ENCODE data around the gene RNH1. TPM values are rescaled to one million over a fixed set of nuclear protein-coding genes. Genes with fewer than 3 reads are reported as not detected.
A peak's percentile ranks its signal among the peaks of the same experiment; 100 is the strongest.

The RNH1 gene
- total RNA-seq, 4 donors from 2014 or later: 220 to 303 (median 281) TPM

- Histone ChIP-seq H3K27me3 (no peaks in the 10 kb centered on the region), H3K27ac (peak within 1 kb of the TSS; percentile 72 to 97 (median 97)), H3K4me3 (peak within 1 kb of the TSS; percentile 67 to 94 (median 86)), H3K9me3 (no peaks in the 10 kb centered on the region), H3K4me1 (peaks cover 0 to 43% (median 23%) of the 10 kb centered on the region in 4 donors), H3K36me3 (peaks cover 0 to 30% (median 0%) of the 10 kb centered on the region in 3 donors)
- DNase-seq (ENCODE audit: low spot score in 2 of 2): peak; percentile 94 to 96
- peak in 2 of 5 experiments; percentile 26 to 59 for TF ChIP-seq CTCF (IDR thresholded peaks at IDR 0.05)
- TF ChIP-seq POLR2A (IDR thresholded peaks at IDR 0.05): peak; percentile 85 to 86
- peak; percentile 93 to 96 for TF ChIP-seq EP300 (IDR thresholded peaks at IDR 0.05)
- WGBS, 2 donors: 0 to 1% methylated on average over 30 to 44 of the region's 108 CpGs
These were observed 56.9 kb downstream of the RNH1 start, which contains the start of gene PTDSS2 for GRCh38 chr11:449889-450808. Gene PTDSS2, plus strand, starts transcription at chr11:450279. Its CDS starts 177 bp downstream, at chr11:450456.

- 3% methylated on average over 30 to 35 of the region's 55 CpGs for WGBS, 2 donors
These were observed 58.9 kb downstream of the RNH1 start for GRCh38 chr11:447923-448731.

GRCh38 chr11:446891-447290 is 60.2 kb downstream of the RNH1 start:
- WGBS, 2 donors: 54 to 71% methylated on average over 7 of the region's 7 CpGs
- Histone ChIP-seq H3K36me3 (no peaks in the 10 kb centered on the region), H3K4me1 (peaks cover 0 to 42% (median 23%) of the 10 kb centered on the region in 4 donors), H3K9me3 (no peaks in the 10 kb centered on the region), H3K27ac (peak overlapping the region in 1 of 4 donors; percentile 29), H3K4me3 (no peak overlapping the region), H3K27me3 (peaks cover 0 to 24% of the 10 kb centered on the region in 2 donors)
- TF ChIP-seq POLR2A (IDR thresholded peaks at IDR 0.05) (no peak), EP300 (IDR thresholded peaks at IDR 0.05) (no peak), CTCF (IDR thresholded peaks at IDR 0.05) (no peak)
- DNase-seq (ENCODE audit: low spot score in 2 of 2): no peak

More at GRCh38 chr11:447923-448731, 58.9 kb downstream of the RNH1 start:
- H3K4me3 ChIP-seq: peak overlapping the region; percentile 66 to 87 (median 68)
- DNase-seq (ENCODE audit: low spot score in 2 of 2): peak; percentile 99
- peaks cover 0 to 11% (median 0%) of the 10 kb centered on the region in 3 donors for H3K36me3 ChIP-seq
- peaks cover 0 to 13% of the 10 kb centered on the region in 2 donors for H3K27me3 ChIP-seq
- H3K27ac ChIP-seq: peak overlapping the region; percentile 95 to 97 (median 97)
- no peaks in the 10 kb centered on the region for H3K9me3 ChIP-seq
- TF ChIP-seq EP300 (IDR thresholded peaks at IDR 0.05) (peak; percentile 96 to 98), CTCF (IDR thresholded peaks at IDR 0.05) (peak; percentile 82 to 97 (median 85)), POLR2A (IDR thresholded peaks at IDR 0.05) (peak; percentile 38 to 91)
- peaks cover 0 to 51% (median 23%) of the 10 kb centered on the region in 4 donors for H3K4me1 ChIP-seq

GRCh38 chr11:445765-446588 is 61.1 kb downstream of the RNH1 start:
- WGBS, 2 donors: 68 to 70% methylated on average over 16 to 18 of the region's 20 CpGs
- no peak for DNase-seq (ENCODE audit: low spot score in 2 of 2)
- Histone ChIP-seq H3K27ac (peak overlapping the region in 1 of 4 donors; percentile 35), H3K4me3 (no peak overlapping the region), H3K9me3 (no peaks in the 10 kb centered on the region), H3K4me1 (peaks cover 0 to 36% (median 15%) of the 10 kb centered on the region in 4 donors), H3K27me3 (peaks cover 0 to 33% of the 10 kb centered on the region in 2 donors), H3K36me3 (no peaks in the 10 kb centered on the region)
- TF ChIP-seq POLR2A (IDR thresholded peaks at IDR 0.05): no peak
- TF ChIP-seq CTCF (IDR thresholded peaks at IDR 0.05): no peak
- TF ChIP-seq EP300 (IDR thresholded peaks at IDR 0.05): no peak

Other genes starting within 250 kb of the RNH1 start
- 1 to 10 TPM; 1.0 to 3.3 (median 1.7) TPM for gene NLRP6, start 228.8 kb downstream of the RNH1 start, total RNA-seq
- gene PGGHG, start 218.1 kb downstream of the RNH1 start, total RNA-seq: 100 to 1,000 TPM in 1 of 4 donors, 10 to 100 TPM in 3; 43.7 to 166 (median 55.6) TPM
- not detected for gene IFITM5, start 207.7 kb downstream of the RNH1 start, total RNA-seq
- 100 to 1,000 TPM; 258 to 624 (median 292) TPM for gene IFITM2, start 199.4 kb downstream of the RNH1 start, total RNA-seq
- 100 to 1,000 TPM; 216 to 431 (median 256) TPM for gene IFITM1, start 193.2 kb downstream of the RNH1 start, total RNA-seq
- 100 to 1,000 TPM; 258 to 816 (median 325) TPM for gene IFITM3, start 186.4 kb downstream of the RNH1 start, total RNA-seq
- gene B4GALNT4, start 137.7 kb downstream of the RNH1 start, total RNA-seq: 10 to 100 TPM in 2 of 4 donors, 1 to 10 TPM in 2; 7.1 to 22.2 (median 14.1) TPM
- 10 to 100 TPM in 3 of 4 donors, 1 to 10 TPM in 1; 4.6 to 16.2 (median 13.5) TPM for gene PKP3, start 113.0 kb downstream of the RNH1 start, total RNA-seq
- gene SIGIRR, start 92.2 kb downstream of the RNH1 start, total RNA-seq: 10 to 100 TPM; 29.1 to 81.1 (median 69.3) TPM
- under 1 TPM in 3 of 4 donors, not detected in 1; 0.78 to 0.90 (median 0.87) TPM for gene ANO9, start 65.2 kb downstream of the RNH1 start, total RNA-seq
- gene PTDSS2, start 57.0 kb downstream of the RNH1 start, total RNA-seq: 100 to 1,000 TPM in 1 of 4 donors, 10 to 100 TPM in 3; 54.2 to 100 (median 63.9) TPM
- gene HRAS, start 28.3 kb upstream of the RNH1 start, total RNA-seq: 10 to 100 TPM; 64.3 to 71.1 (median 68.1) TPM
- gene LRRC56, start 30.3 kb upstream of the RNH1 start, total RNA-seq: 1 to 10 TPM in 1 of 4 donors, under 1 TPM in 2, not detected in 1; 0.22 to 1.4 (median 0.60) TPM
- 1 to 10 TPM; 1.3 to 5.9 (median 3.2) TPM for gene LMNTD2, start 53.5 kb upstream of the RNH1 start, total RNA-seq
- gene RASSF7, start 53.7 kb upstream of the RNH1 start, total RNA-seq: 10 to 100 TPM; 21.0 to 25.6 (median 23.1) TPM
- 10 to 100 TPM; 27.1 to 49.2 (median 34.9) TPM for gene PHRF1, start 69.2 kb upstream of the RNH1 start, total RNA-seq
- gene IRF7, start 108.7 kb upstream of the RNH1 start, total RNA-seq: 10 to 100 TPM in 3 of 4 donors, 1 to 10 TPM in 1; 9.0 to 37.7 (median 27.5) TPM
- gene CDHR5, start 117.7 kb upstream of the RNH1 start, total RNA-seq: not detected
- gene SCT, start 119.9 kb upstream of the RNH1 start, total RNA-seq: not detected
- gene DRD4, start 130.0 kb upstream of the RNH1 start, total RNA-seq: 1 to 10 TPM in 1 of 4 donors, under 1 TPM in 2, not detected in 1; 0.84 to 2.5 (median 0.90) TPM
- 10 to 100 TPM; 31.6 to 54.3 (median 41.2) TPM for gene DEAF1, start 188.0 kb upstream of the RNH1 start, total RNA-seq
- 10 to 100 TPM; 15.3 to 43.9 (median 38.1) TPM for gene TMEM80, start 188.6 kb upstream of the RNH1 start, total RNA-seq
- 10 to 100 TPM; 29.1 to 48.0 (median 32.7) TPM for gene EPS8L2, start 199.0 kb upstream of the RNH1 start, total RNA-seq
- 100 to 1,000 TPM; 203 to 323 (median 241) TPM for gene TALDO1, start 240.2 kb upstream of the RNH1 start, total RNA-seq